Tibial artery (tissue), 4 donors: Measurements from ENCODE around the gene UFM1.
"Not testable (repeated sequence)": the region's sequence is repeated elsewhere in the genome, so short reads cannot be mapped to it uniquely, and the experiment has no call there.

Source experiments
- DNase-seq, 2 donors: peaks; one replicate each; pipeline ENCODE4 v3.0.0-alpha.2; 2019
- H3K27ac ChIP-seq, 2 donors: fragments of 200-600 bp; sonication (generic) in 1 of 2; 1 replicate in 1 of 2; 2 replicates in 1 of 2; pipeline ENCODE4 v1.5.1; 2018 to 2019; ENCODE audit warnings: mild to moderate bottlenecking in 1 of 2
- H3K27me3 ChIP-seq, 2 donors: fragments of 200-600 bp; sonication (generic) in 1 of 2; one replicate each; pipeline versions ENCODE4 v1.5.1 to v1.6.0; 2016 to 2019
- H3K36me3 ChIP-seq, 3 donors: fragments of 200-600 bp; sonication (generic) in 2 of 3; one replicate each; pipeline ENCODE4 v1.5.1; 2016 to 2019; ENCODE audit warnings: mild to moderate bottlenecking in 2 of 3
- H3K4me1 ChIP-seq, 4 donors: fragments of 200-600 bp; sonication (generic) in 2 of 4; 1 replicate in 3 of 4; 2 replicates in 1 of 4; pipeline ENCODE4 v1.5.1; 2016 to 2019
- H3K4me3 ChIP-seq, 2 donors: fragments of 200-600 bp; sonication (generic) in 1 of 2; 1 replicate in 1 of 2; 2 replicates in 1 of 2; pipeline ENCODE4 v1.5.1; 2018 to 2019; ENCODE audit warnings: mild to moderate bottlenecking in 2 of 2
- H3K9me3 ChIP-seq, 3 donors: fragments of 200-600 bp; sonication (generic) in 1 of 3; one replicate each; pipeline ENCODE4 v1.5.1; 2016 to 2019
- intact Hi-C: fragments of 100-400 bp; cut with DNase I; formaldehyde crosslinking; loops from one replicate; pipeline ENCODE4 v1.15.0; 2023; ENCODE audit warnings: low total_unique reads
- TF ChIP-seq, protein P1 (sequence below), 2 experiments: fragments of 200-600 bp in 1 of 2; fragments of 450-650 bp in 1 of 2; IDR thresholded peaks; one replicate each; pipeline ENCODE4 v1.5.1; 2017 to 2019; ENCODE audit warnings: antibody characterized with exemption in 2 of 2, mild to moderate bottlenecking in 1 of 2, moderate library complexity in 1 of 2

The UFM1 gene

DNA sequence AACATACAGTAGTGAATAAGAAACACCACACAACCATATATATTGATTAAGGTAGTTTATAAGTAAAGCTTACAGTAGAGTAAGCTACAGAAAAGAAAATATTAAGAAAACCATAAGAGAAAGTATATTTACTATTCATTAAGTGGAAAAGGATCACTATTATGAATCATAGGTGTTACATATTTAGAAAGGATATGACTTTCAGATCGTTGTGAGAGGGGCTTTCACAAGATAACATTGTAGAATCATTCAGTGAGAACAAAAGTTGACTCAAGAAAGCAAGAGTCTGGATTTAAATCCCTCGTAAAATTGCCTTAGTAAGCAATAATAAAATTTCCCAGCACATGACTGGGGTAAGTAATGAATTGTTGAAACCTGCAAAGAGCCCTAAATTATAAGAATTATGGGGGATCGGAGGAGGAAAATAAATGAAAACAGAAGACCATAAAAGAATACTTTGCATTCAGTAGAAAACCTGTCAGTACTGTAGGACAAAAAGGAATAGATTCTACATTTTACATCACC, 6.0 kb downstream of the UFM1 start:
- Histone ChIP-seq H3K4me3 (no peak overlapping the region), H3K9me3 (no peaks in the 10 kb centered on the region), H3K27me3 (no peaks in the 10 kb centered on the region), H3K36me3 (peaks cover 25 to 39% (median 29%) of the 10 kb centered on the region in 3 donors), H3K27ac (no peak overlapping the region), H3K4me1 (peaks cover 0 to 21% (median 13%) of the 10 kb centered on the region in 4 donors)
- no peak for DNase-seq
- intact Hi-C loops = no loop called here
- TF ChIP-seq, protein P1, sequence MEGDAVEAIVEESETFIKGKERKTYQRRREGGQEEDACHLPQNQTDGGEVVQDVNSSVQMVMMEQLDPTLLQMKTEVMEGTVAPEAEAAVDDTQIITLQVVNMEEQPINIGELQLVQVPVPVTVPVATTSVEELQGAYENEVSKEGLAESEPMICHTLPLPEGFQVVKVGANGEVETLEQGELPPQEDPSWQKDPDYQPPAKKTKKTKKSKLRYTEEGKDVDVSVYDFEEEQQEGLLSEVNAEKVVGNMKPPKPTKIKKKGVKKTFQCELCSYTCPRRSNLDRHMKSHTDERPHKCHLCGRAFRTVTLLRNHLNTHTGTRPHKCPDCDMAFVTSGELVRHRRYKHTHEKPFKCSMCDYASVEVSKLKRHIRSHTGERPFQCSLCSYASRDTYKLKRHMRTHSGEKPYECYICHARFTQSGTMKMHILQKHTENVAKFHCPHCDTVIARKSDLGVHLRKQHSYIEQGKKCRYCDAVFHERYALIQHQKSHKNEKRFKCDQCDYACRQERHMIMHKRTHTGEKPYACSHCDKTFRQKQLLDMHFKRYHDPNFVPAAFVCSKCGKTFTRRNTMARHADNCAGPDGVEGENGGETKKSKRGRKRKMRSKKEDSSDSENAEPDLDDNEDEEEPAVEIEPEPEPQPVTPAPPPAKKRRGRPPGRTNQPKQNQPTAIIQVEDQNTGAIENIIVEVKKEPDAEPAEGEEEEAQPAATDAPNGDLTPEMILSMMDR (IDR thresholded peaks at IDR 0.05) = no peak

DNA sequence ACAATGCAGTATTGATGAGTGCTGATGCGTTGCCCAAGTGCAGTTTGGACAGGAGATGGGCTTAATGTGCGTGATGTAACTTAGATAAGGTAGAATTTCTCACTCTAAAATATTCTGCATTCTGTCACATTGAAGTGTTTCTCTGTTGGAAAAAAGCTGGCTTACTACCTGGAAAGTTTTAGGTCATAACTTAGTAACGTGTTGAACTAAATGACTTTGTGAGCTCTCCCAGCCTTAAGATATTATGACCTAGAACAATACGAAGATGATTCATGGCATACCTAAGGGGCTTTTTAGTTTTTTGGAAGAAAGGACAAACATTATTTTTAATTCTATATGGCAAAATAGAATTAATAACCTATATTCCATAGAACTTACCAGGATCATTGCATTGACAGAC, 9.0 kb downstream of the UFM1 start:
- intact Hi-C loops = no loop called here
- TF ChIP-seq, protein P1 (IDR thresholded peaks at IDR 0.05) = no peak
- H3K9me3 ChIP-seq = no peaks in the 10 kb centered on the region
- no peak overlapping the region for H3K27ac ChIP-seq
- no peaks in the 10 kb centered on the region for H3K4me1 ChIP-seq
- no peaks in the 10 kb centered on the region for H3K27me3 ChIP-seq
- H3K36me3 ChIP-seq = peaks cover 41 to 59% (median 46%) of the 10 kb centered on the region in 3 donors
- no peak overlapping the region for H3K4me3 ChIP-seq
- no peak for DNase-seq

DNA sequence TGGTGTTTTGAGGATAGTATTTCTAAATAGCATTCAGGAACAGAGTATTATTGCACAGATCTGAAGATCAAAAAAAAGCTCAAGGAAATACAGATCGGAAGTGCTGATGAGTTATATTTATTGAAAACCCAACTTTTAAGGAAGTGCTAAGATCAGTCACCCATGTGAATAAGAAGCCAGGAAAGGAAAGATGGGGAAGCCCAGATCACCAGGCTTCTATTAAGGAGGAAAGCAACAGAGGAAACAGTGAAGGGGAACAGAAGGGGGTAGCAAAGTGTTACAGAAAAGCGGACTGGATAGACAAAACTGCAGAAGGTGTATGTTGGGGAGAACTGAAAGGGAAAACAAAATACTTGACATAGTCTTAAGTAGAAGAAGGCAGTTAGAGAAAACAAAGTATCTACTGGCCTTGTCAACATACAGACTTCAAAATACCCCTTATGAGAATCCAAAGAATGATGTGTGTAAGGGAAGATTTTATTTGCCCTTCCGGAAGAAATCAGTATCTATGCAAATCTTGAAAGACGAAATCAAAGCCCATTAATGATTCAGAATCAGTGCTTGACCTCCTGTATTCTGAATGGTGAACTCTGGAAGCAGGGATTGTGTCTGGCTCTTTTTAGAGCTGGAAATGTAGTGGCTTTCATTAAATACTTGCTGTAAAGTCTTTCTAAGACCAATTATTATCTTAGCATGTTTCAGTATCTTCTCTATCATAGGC, 12.1 kb downstream of the UFM1 start:
- H3K36me3 ChIP-seq = peaks cover 26 to 38% (median 32%) of the 10 kb centered on the region in 3 donors
- H3K27ac ChIP-seq = no peak overlapping the region
- H3K4me3 ChIP-seq = no peak overlapping the region
- no peaks in the 10 kb centered on the region for H3K27me3 ChIP-seq
- no peaks in the 10 kb centered on the region for H3K4me1 ChIP-seq
- no peaks in the 10 kb centered on the region for H3K9me3 ChIP-seq
- TF ChIP-seq, protein P1 (IDR thresholded peaks at IDR 0.05) = no peak
- intact Hi-C loops = no loop called here
- DNase-seq = no peak

DNA sequence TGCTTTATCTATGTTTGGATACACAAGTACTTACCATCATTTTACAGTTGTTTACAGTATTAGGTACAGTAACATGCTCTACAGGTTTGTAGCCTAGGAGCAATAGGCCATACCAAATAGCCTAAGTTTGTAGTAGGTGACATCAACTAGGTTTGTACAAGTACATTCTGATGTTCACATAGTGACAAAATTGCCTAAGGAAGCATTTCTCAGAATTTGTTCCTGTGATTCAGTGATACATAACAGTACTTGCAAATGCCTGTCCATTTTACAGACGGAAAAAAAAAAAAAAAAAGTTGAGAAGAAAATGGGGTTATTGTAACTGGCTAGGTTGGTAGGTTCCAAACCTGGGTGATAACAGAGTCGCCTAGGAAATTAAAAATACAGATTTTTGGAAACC, 13.6 kb downstream of the UFM1 start:
- no peak for DNase-seq
- H3K9me3 ChIP-seq = no peaks in the 10 kb centered on the region
- no peak overlapping the region for H3K4me3 ChIP-seq
- H3K4me1 ChIP-seq = no peaks in the 10 kb centered on the region
- TF ChIP-seq, protein P1 (IDR thresholded peaks at IDR 0.05) = no peak
- peaks cover 20 to 38% (median 25%) of the 10 kb centered on the region in 3 donors for H3K36me3 ChIP-seq
- no peaks in the 10 kb centered on the region for H3K27me3 ChIP-seq
- intact Hi-C loops = no loop called here
- no peak overlapping the region for H3K27ac ChIP-seq

DNA sequence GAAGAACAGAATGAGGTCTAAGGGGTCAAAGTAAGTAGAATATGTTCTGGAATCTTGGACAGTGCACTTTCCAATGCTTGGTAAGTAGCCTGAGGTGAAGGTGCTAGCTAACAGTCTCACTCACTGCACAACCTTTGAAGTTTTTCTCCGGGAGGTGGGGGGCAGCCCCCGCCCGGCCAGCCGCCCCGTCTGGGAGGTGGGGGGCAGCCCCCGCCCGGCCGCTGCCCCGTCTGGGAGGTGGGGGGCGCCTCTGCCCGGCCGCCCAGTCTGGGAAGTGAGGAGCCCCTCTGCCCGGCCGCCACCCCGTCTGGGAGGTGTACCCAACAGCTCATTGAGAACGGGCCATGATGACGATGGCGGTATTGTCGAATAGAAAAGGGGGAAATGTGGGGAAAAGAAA, 14.1 kb downstream of the UFM1 start:
- H3K27me3 ChIP-seq, H3K27ac ChIP-seq, H3K9me3 ChIP-seq, intact Hi-C loops, DNase-seq, H3K4me1 ChIP-seq, H3K4me3 ChIP-seq: not testable (repeated sequence)
- H3K36me3 ChIP-seq = peaks cover 20 to 34% (median 25%) of the 10 kb centered on the region in 3 donors

DNA sequence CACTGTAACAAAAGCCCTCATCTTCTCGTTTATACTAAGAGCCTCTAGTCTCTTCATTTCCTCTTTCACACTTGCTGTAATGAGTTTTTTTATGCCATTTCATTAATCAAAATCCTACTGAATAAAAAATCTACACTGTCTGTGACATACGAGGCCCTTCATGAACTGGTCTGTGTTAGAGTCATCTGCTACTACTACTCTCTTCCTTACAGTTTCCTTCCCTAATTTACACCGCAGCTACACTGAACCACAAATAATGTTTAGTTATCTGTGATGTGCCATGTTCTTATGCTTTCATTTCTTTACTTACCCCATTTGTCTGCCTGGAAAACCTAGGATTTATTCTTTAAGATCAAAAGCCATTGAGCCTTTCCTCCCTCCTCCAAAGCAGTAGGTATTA, 16.0 kb downstream of the UFM1 start:
- Histone ChIP-seq H3K27ac (no peak overlapping the region), H3K4me1 (no peaks in the 10 kb centered on the region), H3K27me3 (no peaks in the 10 kb centered on the region), H3K36me3 (peaks cover 13 to 23% (median 22%) of the 10 kb centered on the region in 3 donors), H3K4me3 (no peak overlapping the region), H3K9me3 (no peaks in the 10 kb centered on the region)
- DNase-seq = no peak
- TF ChIP-seq, protein P1 (IDR thresholded peaks at IDR 0.05) = no peak
- intact Hi-C loops = no loop called here
